Stimulated activated memory B cell treated with anti-CD40 and anti-IgM and Interleukin-4, amounts not matched to agents 10 μg/mL and 1 μg/mL and 100 μg/mL, for 72 hours (primary cell): Measurements from ENCODE around the gene PTPN4.
"Not testable (repeated sequence)": the region's sequence is repeated elsewhere in the genome, so short reads cannot be mapped to it uniquely, and the experiment has no call there.

ENCODE experiments used
- ATAC-seq: fragments of 150-1000 bp; cut with Tn5 transposase; 2 replicates; pipeline ENCODE4 v1.10.0; 2021
- H3K27ac Mint-ChIP-seq: one replicate; pipeline ENCODE4 v1.8.0; 2022; ENCODE audit warnings: mild to moderate bottlenecking, mixed read lengths
- H3K27me3 Mint-ChIP-seq: one replicate; pipeline ENCODE4 v1.8.0; 2022; ENCODE audit warnings: mixed read lengths
- H3K36me3 Mint-ChIP-seq: one replicate; pipeline ENCODE4 v1.8.0; 2022; ENCODE audit warnings: mixed read lengths
- H3K4me1 Mint-ChIP-seq: one replicate; pipeline ENCODE4 v1.8.0; 2022; ENCODE audit warnings: mixed read lengths
- H3K4me3 Mint-ChIP-seq: one replicate; pipeline ENCODE4 v1.8.0; 2022; ENCODE audit warnings: mild to moderate bottlenecking, moderate library complexity, mixed read lengths
- H3K9me3 Mint-ChIP-seq: one replicate; pipeline ENCODE4 v1.8.0; 2022; ENCODE audit warnings: mixed read lengths

The PTPN4 gene

GRCh38 chr2:119800376-119800902 lies 40.7 kb downstream of the PTPN4 start:
- ATAC-seq: no peak
- Mint-ChIP-seq H3K9me3 (peaks cover 5% of the 10 kb centered on the region), H3K36me3 (peaks cover 36% of the 10 kb centered on the region), H3K4me1 (peaks cover 42% of the 10 kb centered on the region), H3K4me3 (no peak overlapping the region), H3K27ac (no peak overlapping the region), H3K27me3 (no peaks in the 10 kb centered on the region)

- H3K4me3 Mint-ChIP-seq: no peak overlapping the region
- H3K4me1 Mint-ChIP-seq: peaks cover 45% of the 10 kb centered on the region
- H3K36me3 Mint-ChIP-seq: peaks cover 41% of the 10 kb centered on the region
- ATAC-seq: no peak
- no peaks in the 10 kb centered on the region for H3K27me3 Mint-ChIP-seq
- no peak overlapping the region for H3K27ac Mint-ChIP-seq
- H3K9me3 Mint-ChIP-seq: peaks cover 5% of the 10 kb centered on the region
These were observed 41.3 kb downstream of the PTPN4 start for GRCh38 chr2:119801040-119801439.

- H3K27me3 Mint-ChIP-seq, H3K4me3 Mint-ChIP-seq, H3K27ac Mint-ChIP-seq, H3K9me3 Mint-ChIP-seq, ATAC-seq: not testable (repeated sequence)
- H3K36me3 Mint-ChIP-seq: peaks cover 45% of the 10 kb centered on the region
- peaks cover 53% of the 10 kb centered on the region for H3K4me1 Mint-ChIP-seq
These were observed 42.3 kb downstream of the PTPN4 start for GRCh38 chr2:119801989-119802388.

GRCh38 chr2:119803101-119803500 lies 43.4 kb downstream of the PTPN4 start:
- H3K27me3 Mint-ChIP-seq: no peaks in the 10 kb centered on the region
- no peak overlapping the region for H3K4me3 Mint-ChIP-seq
- no peak overlapping the region for H3K27ac Mint-ChIP-seq
- peaks cover 5% of the 10 kb centered on the region for H3K9me3 Mint-ChIP-seq
- ATAC-seq: no peak
- peaks cover 58% of the 10 kb centered on the region for H3K4me1 Mint-ChIP-seq
- peaks cover 39% of the 10 kb centered on the region for H3K36me3 Mint-ChIP-seq

GRCh38 chr2:119804409-119804808 lies 44.7 kb downstream of the PTPN4 start:
- not testable (repeated sequence) for H3K4me3 Mint-ChIP-seq, ATAC-seq, H3K27me3 Mint-ChIP-seq, H3K27ac Mint-ChIP-seq, H3K9me3 Mint-ChIP-seq
- H3K4me1 Mint-ChIP-seq: peaks cover 60% of the 10 kb centered on the region
- peaks cover 39% of the 10 kb centered on the region for H3K36me3 Mint-ChIP-seq

- no peak overlapping the region for H3K4me3 Mint-ChIP-seq
- no peak for ATAC-seq
- no peak overlapping the region for H3K27ac Mint-ChIP-seq
- H3K4me1 Mint-ChIP-seq: peaks cover 30% of the 10 kb centered on the region
- peaks cover 50% of the 10 kb centered on the region for H3K36me3 Mint-ChIP-seq
- peaks cover 5% of the 10 kb centered on the region for H3K9me3 Mint-ChIP-seq
- H3K27me3 Mint-ChIP-seq: no peaks in the 10 kb centered on the region
These were observed 48.9 kb downstream of the PTPN4 start for GRCh38 chr2:119808516-119809147.

- Mint-ChIP-seq H3K4me3 (no peak overlapping the region), H3K36me3 (peaks cover 43% of the 10 kb centered on the region), H3K27me3 (no peaks in the 10 kb centered on the region), H3K9me3 (peaks cover 3% of the 10 kb centered on the region), H3K27ac (no peak overlapping the region), H3K4me1 (peaks cover 29% of the 10 kb centered on the region)
- ATAC-seq: no peak
These were observed 49.8 kb downstream of the PTPN4 start for GRCh38 chr2:119809339-119810048.

DNA sequence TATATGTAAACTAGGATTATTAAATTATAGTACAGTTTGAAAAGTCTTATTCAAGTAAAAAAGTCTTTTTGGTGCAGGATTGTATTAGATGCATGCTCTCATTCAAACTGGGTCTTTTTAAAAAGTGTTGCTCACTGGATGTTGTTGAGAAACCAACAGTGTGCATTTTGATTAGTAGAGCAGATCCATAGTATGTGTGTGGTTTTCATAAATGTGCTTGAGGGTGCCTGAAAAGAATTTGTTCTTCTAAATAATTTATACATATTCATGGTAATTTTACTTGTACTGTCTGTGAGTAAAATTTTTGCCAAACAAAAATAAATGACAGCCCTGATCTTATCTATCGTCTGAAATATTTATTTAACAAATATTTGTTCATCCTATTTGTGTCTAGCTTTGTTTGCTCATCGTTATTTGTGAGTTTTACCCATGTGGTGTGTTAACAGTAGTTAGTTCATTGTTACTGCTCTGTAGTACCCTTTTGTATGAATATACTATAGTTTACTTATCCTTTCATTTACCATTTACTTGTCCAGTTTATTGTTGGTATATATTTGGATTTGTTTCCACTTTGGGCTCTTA lies 50.4 kb downstream of the PTPN4 start:
- Mint-ChIP-seq H3K27ac (no peak overlapping the region), H3K9me3 (peaks cover 1% of the 10 kb centered on the region)
- no peak for ATAC-seq

DNA sequence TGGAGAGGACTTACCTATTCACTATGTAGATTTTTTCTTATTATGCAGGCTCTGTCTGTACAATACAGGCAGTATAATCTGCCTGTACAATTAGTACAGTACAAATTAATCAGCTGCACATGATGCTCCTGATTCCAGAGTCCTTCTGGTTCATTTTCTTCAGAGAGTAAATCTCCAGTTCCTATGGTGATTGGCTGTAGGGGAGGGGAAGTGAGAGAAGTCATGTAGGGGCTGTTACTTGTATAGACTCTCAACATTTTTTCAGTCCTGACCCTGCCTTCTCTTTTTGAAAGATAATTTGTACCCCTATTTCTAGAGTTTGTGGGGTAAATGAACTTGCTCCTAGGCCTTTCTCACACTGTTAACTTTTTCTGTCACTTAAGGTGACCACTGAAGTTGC lies 54.5 kb downstream of the PTPN4 start:
- Mint-ChIP-seq H3K27ac (no peak overlapping the region), H3K9me3 (peaks cover 10% of the 10 kb centered on the region), H3K36me3 (peaks cover 44% of the 10 kb centered on the region), H3K4me1 (peaks cover 18% of the 10 kb centered on the region), H3K27me3 (no peaks in the 10 kb centered on the region), H3K4me3 (no peak overlapping the region)
- ATAC-seq: no peak

More for the DNA sequence above, 50.4 kb downstream of the PTPN4 start:
- Mint-ChIP-seq H3K4me3 (no peak overlapping the region), H3K27me3 (no peaks in the 10 kb centered on the region), H3K4me1 (peaks cover 30% of the 10 kb centered on the region), H3K36me3 (peaks cover 36% of the 10 kb centered on the region)

GRCh38 chr2:119818792-119819191 lies 59.1 kb downstream of the PTPN4 start:
- Mint-ChIP-seq H3K27me3 (no peaks in the 10 kb centered on the region), H3K27ac (no peak overlapping the region), H3K9me3 (peaks cover 10% of the 10 kb centered on the region), H3K4me3 (no peak overlapping the region), H3K36me3 (peaks cover 32% of the 10 kb centered on the region), H3K4me1 (peaks cover 28% of the 10 kb centered on the region)
- ATAC-seq: no peak

DNA sequence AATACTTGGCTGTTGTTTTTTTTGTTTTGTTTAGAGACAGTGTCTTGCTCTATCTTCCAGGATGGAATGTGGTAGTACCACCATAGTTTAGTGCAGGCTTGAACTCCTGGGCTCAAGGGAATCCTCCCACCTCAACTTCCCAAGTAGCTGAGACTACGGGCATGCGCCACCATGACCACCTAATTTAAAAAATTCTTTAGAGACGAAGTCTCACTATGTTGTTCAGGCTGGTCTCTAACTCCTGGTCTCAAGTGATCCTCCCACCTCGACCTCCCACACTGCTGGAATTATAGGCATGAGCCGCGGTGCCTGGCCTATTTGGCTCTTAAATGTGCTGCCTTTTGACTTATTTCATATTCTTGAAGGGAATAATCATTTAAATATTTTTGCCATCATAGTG lies 60.1 kb downstream of the PTPN4 start:
- H3K27me3 Mint-ChIP-seq: no peaks in the 10 kb centered on the region
- peaks cover 26% of the 10 kb centered on the region for H3K4me1 Mint-ChIP-seq
- no peak overlapping the region for H3K27ac Mint-ChIP-seq
- no peak for ATAC-seq
- H3K4me3 Mint-ChIP-seq: no peak overlapping the region
- peaks cover 32% of the 10 kb centered on the region for H3K36me3 Mint-ChIP-seq
- peaks cover 10% of the 10 kb centered on the region for H3K9me3 Mint-ChIP-seq

GRCh38 chr2:119820275-119820674 lies 60.6 kb downstream of the PTPN4 start:
- ATAC-seq: no peak
- no peak overlapping the region for H3K4me3 Mint-ChIP-seq
- H3K36me3 Mint-ChIP-seq: peaks cover 32% of the 10 kb centered on the region
- H3K27me3 Mint-ChIP-seq: no peaks in the 10 kb centered on the region
- peaks cover 26% of the 10 kb centered on the region for H3K4me1 Mint-ChIP-seq
- peaks cover 10% of the 10 kb centered on the region for H3K9me3 Mint-ChIP-seq
- no peak overlapping the region for H3K27ac Mint-ChIP-seq

DNA sequence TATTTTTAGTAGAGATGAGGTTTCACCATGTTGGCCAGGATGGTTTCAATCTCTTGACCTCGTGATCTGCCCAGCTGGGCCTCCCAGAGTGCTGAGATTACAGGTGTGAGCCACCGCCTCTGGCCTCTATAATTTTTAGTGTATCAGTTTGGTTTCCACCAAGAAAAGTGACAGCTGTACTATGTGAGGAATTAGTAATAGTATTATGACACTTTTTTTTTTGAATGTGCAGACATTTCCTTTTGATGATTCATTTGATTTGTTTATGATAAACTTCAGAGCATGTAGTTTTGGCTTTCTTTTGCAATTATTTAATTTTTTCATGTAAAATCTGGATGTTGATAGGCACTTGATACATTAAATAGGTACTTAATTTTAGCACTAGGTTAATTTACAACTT lies 61.5 kb downstream of the PTPN4 start:
- peaks cover 32% of the 10 kb centered on the region for H3K36me3 Mint-ChIP-seq
- peaks cover 10% of the 10 kb centered on the region for H3K9me3 Mint-ChIP-seq
- ATAC-seq: no peak
- no peak overlapping the region for H3K4me3 Mint-ChIP-seq
- H3K4me1 Mint-ChIP-seq: peaks cover 26% of the 10 kb centered on the region
- no peak overlapping the region for H3K27ac Mint-ChIP-seq
- H3K27me3 Mint-ChIP-seq: no peaks in the 10 kb centered on the region

DNA sequence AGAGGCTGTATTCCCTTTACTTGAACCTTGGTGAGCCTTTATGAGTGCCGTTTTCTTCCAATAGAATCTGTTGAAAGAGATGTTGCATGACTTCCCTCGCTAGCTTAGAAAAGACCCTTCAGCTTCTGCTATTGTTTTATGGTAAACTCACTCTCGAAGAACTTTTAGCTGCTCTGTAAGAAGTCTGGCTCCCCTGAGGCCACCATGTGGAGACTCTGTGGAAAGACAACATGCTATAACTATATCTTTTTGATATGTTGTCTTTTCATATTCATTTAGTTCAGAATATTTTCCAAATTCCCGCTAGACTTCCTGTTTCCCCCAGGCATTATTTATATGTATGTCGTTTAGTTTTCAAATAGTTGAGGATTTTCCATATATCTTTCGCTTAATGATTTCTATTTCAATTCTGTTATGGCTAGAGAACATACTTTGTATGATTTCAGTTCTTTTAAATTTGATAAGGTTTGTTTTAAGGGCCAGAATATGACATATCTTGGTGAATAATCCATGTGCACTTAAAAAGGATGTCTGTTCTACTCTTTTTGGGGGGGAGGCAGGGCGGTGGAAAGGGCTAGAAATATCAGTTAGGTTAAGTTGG lies 64.1 kb downstream of the PTPN4 start:
- Mint-ChIP-seq H3K27ac (no peak overlapping the region), H3K9me3 (no peaks in the 10 kb centered on the region), H3K4me3 (no peak overlapping the region), H3K4me1 (peaks cover 14% of the 10 kb centered on the region), H3K36me3 (peaks cover 10% of the 10 kb centered on the region), H3K27me3 (no peaks in the 10 kb centered on the region)
- no peak for ATAC-seq

GRCh38 chr2:119826370-119826961 lies 66.7 kb downstream of the PTPN4 start:
- Mint-ChIP-seq H3K4me1 (peaks cover 20% of the 10 kb centered on the region), H3K9me3 (peaks cover 4% of the 10 kb centered on the region), H3K4me3 (no peak overlapping the region), H3K27ac (no peak overlapping the region), H3K36me3 (peaks cover 20% of the 10 kb centered on the region), H3K27me3 (no peaks in the 10 kb centered on the region)
- no peak for ATAC-seq
